GM10266 (cell line): Measurements from ENCODE around the gene CBX7.

Experiments used
- DNase-seq: peaks from one replicate; pipeline ENCODE4 v3.0.0; 2012; ENCODE audit errors: extremely low spot score
- CTCF ChIP-seq: IDR thresholded peaks from 2 replicates; pipeline ENCODE4 v1.5.1; 2012; ENCODE audit warnings: mild to moderate bottlenecking, low read depth; ENCODE audit not compliant: control insufficient read depth, insufficient read depth; ENCODE audit errors: missing control alignments

The CBX7 gene

GRCh38 chr22:39152511-39153219, at the start of gene CBX7:
CBX7 (minus strand) TSS chr22:39152680; CDS start chr22:39152444, 236 bp downstream.
- TF ChIP-seq CTCF = no peak
- DNase-seq = peak; percentile 99

GRCh38 chr22:39197578-39197977, 45.1 kb upstream of the CBX7 start:
- DNase-seq = no peak
- no peak for TF ChIP-seq CTCF

GRCh38 chr22:39194098-39194497, 41.6 kb upstream of the CBX7 start:
- no peak for TF ChIP-seq CTCF
- DNase-seq = no peak

- DNase-seq = no peak
- TF ChIP-seq CTCF = no peak
Measured at GRCh38 chr22:39188809-39189208, 36.3 kb upstream of the CBX7 start.

- DNase-seq = no peak
- TF ChIP-seq CTCF = no peak
Measured at GRCh38 chr22:39185601-39186012, 33.1 kb upstream of the CBX7 start.

GRCh38 chr22:39184586-39185577, 32.4 kb upstream of the CBX7 start:
- no peak for TF ChIP-seq CTCF
- DNase-seq = no peak

- no peak for DNase-seq
- no peak for TF ChIP-seq CTCF
Measured at GRCh38 chr22:39183991-39184585, 31.6 kb upstream of the CBX7 start.
